HFF-Myc (cell line): Measurements from ENCODE around the gene DSC1.

Source experiments
- DNase-seq: peaks from one replicate; pipeline ENCODE4 v3.0.0-alpha.2; 2011; ENCODE audit warnings: low read depth; ENCODE audit errors: extremely low read depth
- H3K4me3 ChIP-seq: replicated peaks from 2 replicates; pipeline ENCODE4 v1.5.1; 2011; ENCODE audit warnings: low read depth, mild to moderate bottlenecking, control low read depth, low read length
- CTCF ChIP-seq: IDR thresholded peaks from 2 replicates; pipeline ENCODE4 v1.5.1; 2012; ENCODE audit warnings: mild to moderate bottlenecking, low read depth, low read length, control low read depth; ENCODE audit errors: missing control alignments

Gene DSC1

GRCh38 chr18:31155498-31155897 lies 7.2 kb downstream of the DSC1 start:
- no peak overlapping the region for H3K4me3 ChIP-seq

GRCh38 chr18:31154181-31154580 lies 8.5 kb downstream of the DSC1 start:
- TF ChIP-seq CTCF: no peak
- no peak overlapping the region for H3K4me3 ChIP-seq
- no peak for DNase-seq

More at GRCh38 chr18:31155498-31155897, 7.2 kb downstream of the DSC1 start:
- TF ChIP-seq CTCF: no peak
- DNase-seq: no peak

- no peak for DNase-seq
- H3K4me3 ChIP-seq: no peak overlapping the region
- TF ChIP-seq CTCF: no peak
Measured at GRCh38 chr18:31149351-31149750, 13.3 kb downstream of the DSC1 start.

- H3K4me3 ChIP-seq: no peak overlapping the region
- TF ChIP-seq CTCF: no peak
- no peak for DNase-seq
Measured at GRCh38 chr18:31148600-31148999, 14.1 kb downstream of the DSC1 start.

- no peak for TF ChIP-seq CTCF
- H3K4me3 ChIP-seq: no peak overlapping the region
- no peak for DNase-seq
Measured at GRCh38 chr18:31146809-31147208, 15.8 kb downstream of the DSC1 start.

- no peak for TF ChIP-seq CTCF
- DNase-seq: no peak
Measured at GRCh38 chr18:31143025-31143424, 19.6 kb downstream of the DSC1 start.

GRCh38 chr18:31138709-31139108 lies 23.9 kb downstream of the DSC1 start:
- H3K4me3 ChIP-seq: no peak overlapping the region
- TF ChIP-seq CTCF: no peak
- DNase-seq: no peak

More at GRCh38 chr18:31143025-31143424, 19.6 kb downstream of the DSC1 start:
- H3K4me3 ChIP-seq: no peak overlapping the region
